Cardiac muscle cell (in vitro differentiated cells and primary cell): Measurements from ENCODE around the gene NOL4L. TPM values are rescaled to one million over a fixed set of nuclear protein-coding genes. Genes with fewer than 3 reads are reported as not detected.

Source experiments
- DNase-seq, 2 donors: peaks; one replicate each; pipeline versions ENCODE4 v3.0.0 to v3.0.0-alpha.2; 2010 to 2017; ENCODE audit warnings: low read depth in 1 of 2, low spot score in 1 of 2
- H3K27ac ChIP-seq: fragments of 200-600 bp; sonication (generic); 2 replicates; pipeline ENCODE4 v1.5.1; 2016
- H3K27me3 ChIP-seq: fragments of 200-600 bp; sonication (generic); 2 replicates; pipeline ENCODE4 v1.6.0; 2016; ENCODE audit warnings: control low read depth
- H3K36me3 ChIP-seq: fragments of 200-600 bp; sonication (generic); 2 replicates; pipeline ENCODE4 v1.5.1; 2016; ENCODE audit warnings: control low read depth
- H3K4me1 ChIP-seq: fragments of 200-600 bp; sonication (generic); 2 replicates; pipeline ENCODE4 v1.8.1; 2017; ENCODE audit warnings: low read depth, mild to moderate bottlenecking, mixed run types
- H3K4me3 ChIP-seq: fragments of 200-600 bp; sonication (generic); 2 replicates; pipeline ENCODE4 v1.5.1; 2016; ENCODE audit warnings: mild to moderate bottlenecking
- H3K9me3 ChIP-seq: fragments of 200-600 bp; sonication (generic); 2 replicates; pipeline ENCODE4 v1.5.1; 2017; ENCODE audit warnings: low read depth, mild to moderate bottlenecking, control low read depth
- polyA plus RNA-seq: library from polyadenylated mRNA; unstranded; fragments of >200 nt; fragmentation: Nextera tagmentation; extraction: Ambion mirVana; gene quantifications from 2 replicates; pipeline ENCODE4 v1.2.1, GENCODE V29; 2016
- total RNA-seq: library from RNA; depleted of rRNA; stranded (reverse); fragments of >200 nt; gene quantifications from 2 replicates; pipeline ENCODE4 v1.2.3, GENCODE V29; 2016
- TF ChIP-seq, protein P1 (sequence below): IDR thresholded peaks from 2 replicates; pipeline ENCODE4 v1.5.1; 2012; ENCODE audit warnings: low read depth, mild to moderate bottlenecking, low read length

Gene NOL4L
- total and polyA plus RNA-seq, 2 experiments from 2014 or later, result 29.9 to 42.9 TPM

- Histone ChIP-seq H3K27ac (no peak overlapping the region), H3K36me3 (no peaks in the 10 kb centered on the region), H3K9me3 (no peaks in the 10 kb centered on the region), H3K27me3 (no peaks in the 10 kb centered on the region), H3K4me3 (no peak overlapping the region), H3K4me1 (peaks cover 42% of the 10 kb centered on the region)
- DNase-seq, result no peak
- TF ChIP-seq, protein P1, sequence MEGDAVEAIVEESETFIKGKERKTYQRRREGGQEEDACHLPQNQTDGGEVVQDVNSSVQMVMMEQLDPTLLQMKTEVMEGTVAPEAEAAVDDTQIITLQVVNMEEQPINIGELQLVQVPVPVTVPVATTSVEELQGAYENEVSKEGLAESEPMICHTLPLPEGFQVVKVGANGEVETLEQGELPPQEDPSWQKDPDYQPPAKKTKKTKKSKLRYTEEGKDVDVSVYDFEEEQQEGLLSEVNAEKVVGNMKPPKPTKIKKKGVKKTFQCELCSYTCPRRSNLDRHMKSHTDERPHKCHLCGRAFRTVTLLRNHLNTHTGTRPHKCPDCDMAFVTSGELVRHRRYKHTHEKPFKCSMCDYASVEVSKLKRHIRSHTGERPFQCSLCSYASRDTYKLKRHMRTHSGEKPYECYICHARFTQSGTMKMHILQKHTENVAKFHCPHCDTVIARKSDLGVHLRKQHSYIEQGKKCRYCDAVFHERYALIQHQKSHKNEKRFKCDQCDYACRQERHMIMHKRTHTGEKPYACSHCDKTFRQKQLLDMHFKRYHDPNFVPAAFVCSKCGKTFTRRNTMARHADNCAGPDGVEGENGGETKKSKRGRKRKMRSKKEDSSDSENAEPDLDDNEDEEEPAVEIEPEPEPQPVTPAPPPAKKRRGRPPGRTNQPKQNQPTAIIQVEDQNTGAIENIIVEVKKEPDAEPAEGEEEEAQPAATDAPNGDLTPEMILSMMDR, result no peak
These were observed 78.4 kb downstream of the NOL4L start for GRCh38 chr20:32506721-32507120.

DNA sequence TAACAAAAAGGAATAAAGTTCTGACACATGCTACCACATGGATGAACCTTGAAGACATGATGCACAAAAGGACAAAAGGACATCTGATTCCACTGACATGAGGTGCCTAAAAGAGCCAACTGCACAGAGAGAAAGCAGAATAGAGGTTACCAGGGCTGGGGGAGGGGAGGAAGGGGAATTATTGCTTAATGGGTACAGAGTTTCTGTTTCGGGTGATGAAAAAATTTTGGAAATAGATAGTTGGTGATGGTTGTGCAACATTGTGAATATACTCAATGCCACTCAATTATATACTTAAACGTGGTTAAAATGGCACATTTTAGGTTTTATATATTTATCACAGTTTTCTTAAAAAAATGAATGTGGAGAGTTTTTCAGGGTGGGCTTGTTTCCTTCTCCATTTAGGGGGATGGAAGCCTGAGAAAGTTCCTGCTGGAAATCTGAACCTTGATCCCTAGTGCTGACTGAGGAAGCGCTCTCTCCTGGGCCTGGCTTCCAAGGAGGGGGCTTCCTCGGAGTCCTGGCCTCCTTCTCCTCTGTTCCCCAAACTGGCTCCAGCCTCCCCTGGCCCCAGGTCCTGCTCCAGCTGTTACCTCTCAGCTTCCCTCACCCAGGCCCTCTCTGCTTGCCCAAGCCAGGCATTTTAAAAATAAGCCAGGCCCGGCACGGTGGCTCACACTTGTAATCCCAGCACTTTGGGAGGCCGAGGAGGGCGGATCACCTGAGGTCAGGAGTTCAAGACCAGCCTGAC lies 79.2 kb downstream of the NOL4L start:
- DNase-seq, result no peak
- Histone ChIP-seq H3K36me3 (no peaks in the 10 kb centered on the region), H3K27ac (no peak overlapping the region), H3K4me3 (no peak overlapping the region), H3K27me3 (no peaks in the 10 kb centered on the region), H3K4me1 (peaks cover 38% of the 10 kb centered on the region), H3K9me3 (no peaks in the 10 kb centered on the region)
- TF ChIP-seq, protein P1, result no peak

DNA sequence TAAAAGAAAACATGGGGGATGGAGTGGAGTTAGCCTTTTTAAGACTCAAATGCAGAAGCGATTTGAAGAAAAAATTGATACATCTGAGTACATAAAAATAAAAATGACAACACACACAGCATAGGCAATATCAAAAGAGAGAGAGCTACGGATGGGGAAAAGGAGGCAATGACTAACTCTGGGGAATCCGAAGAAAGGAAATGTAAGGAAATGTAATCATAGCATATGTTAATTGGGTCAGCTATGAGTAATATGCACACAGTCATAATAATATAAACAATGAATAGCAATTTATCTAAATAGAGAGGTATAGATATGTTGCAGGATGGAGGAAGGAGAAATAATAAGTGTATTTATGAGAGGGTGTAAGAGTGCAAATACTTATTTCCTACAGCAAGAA lies 83.4 kb downstream of the NOL4L start:
- Histone ChIP-seq H3K36me3 (no peaks in the 10 kb centered on the region), H3K4me3 (no peak overlapping the region), H3K27ac (no peak overlapping the region), H3K9me3 (no peaks in the 10 kb centered on the region), H3K27me3 (no peaks in the 10 kb centered on the region), H3K4me1 (peaks cover 17% of the 10 kb centered on the region)
- TF ChIP-seq, protein P1, result no peak
- DNase-seq, result peak in 1 of 2 donors; percentile 28

- no peaks in the 10 kb centered on the region for H3K9me3 ChIP-seq
- H3K36me3 ChIP-seq, result no peaks in the 10 kb centered on the region
- TF ChIP-seq, protein P1, result no peak
- no peak overlapping the region for H3K4me3 ChIP-seq
- H3K27ac ChIP-seq, result no peak overlapping the region
- peaks cover 25% of the 10 kb centered on the region for H3K4me1 ChIP-seq
- H3K27me3 ChIP-seq, result no peaks in the 10 kb centered on the region
- no peak for DNase-seq
These were observed 87.4 kb downstream of the NOL4L start for GRCh38 chr20:32497589-32498224.

GRCh38 chr20:32496811-32497533 lies 88.2 kb downstream of the NOL4L start:
- TF ChIP-seq, protein P1, result no peak
- no peak for DNase-seq
- Histone ChIP-seq H3K4me3 (no peak overlapping the region), H3K36me3 (no peaks in the 10 kb centered on the region), H3K27me3 (no peaks in the 10 kb centered on the region), H3K27ac (no peak overlapping the region), H3K4me1 (peaks cover 25% of the 10 kb centered on the region), H3K9me3 (no peaks in the 10 kb centered on the region)
